Vagina (tissue), 2 donors: Measurements from ENCODE around the gene UST. TPM values are rescaled to one million over a fixed set of nuclear protein-coding genes. Genes with fewer than 3 reads are reported as not detected.

Experiments used
- DNase-seq, 2 donors: peaks; one replicate each; pipeline ENCODE4 v3.0.0-alpha.2; 2017; ENCODE audit errors: extremely low spot score in 2 of 2
- H3K27ac ChIP-seq: fragments of 200-600 bp; sonication (generic); one replicate; pipeline ENCODE4 v1.5.1; 2019
- H3K27me3 ChIP-seq: fragments of 200-600 bp; sonication (generic); one replicate; pipeline ENCODE4 v1.5.1; 2019
- H3K36me3 ChIP-seq, 2 donors: fragments of 200-600 bp; sonication (generic); one replicate each; pipeline ENCODE4 v1.5.1; 2017 to 2019
- H3K4me1 ChIP-seq: fragments of 200-600 bp; sonication (generic); one replicate; pipeline ENCODE4 v1.5.1; 2019
- H3K4me3 ChIP-seq, 2 donors: fragments of 200-600 bp; sonication (generic); 1 replicate in 1 of 2; 2 replicates in 1 of 2; pipeline ENCODE4 v1.5.1; 2016 to 2019
- H3K9me3 ChIP-seq: fragments of 200-600 bp; sonication (generic); one replicate; pipeline ENCODE4 v1.5.1; 2019
- POLR2A ChIP-seq, 2 donors: fragments of 450-650 bp; IDR thresholded peaks; one replicate each; pipeline ENCODE4 v1.6.1; 2017; ENCODE audit warnings: antibody characterized with exemption in 2 of 2, mild to moderate bottlenecking in 2 of 2, moderate library complexity in 2 of 2
- POLR2AphosphoS5 ChIP-seq, 2 donors: sonication (generic); formaldehyde crosslinking; IDR thresholded peaks; one replicate each; pipeline ENCODE4 v1.9.0; 2017; ENCODE audit warnings: antibody characterized with exemption in 2 of 2, mild to moderate bottlenecking in 2 of 2, low read depth in 1 of 2; ENCODE audit not compliant: insufficient read depth in 1 of 2
- intact Hi-C: fragments of 100-400 bp; cut with DNase I; formaldehyde crosslinking; loops from one replicate; pipeline ENCODE4 v1.15.1; 2023
- total RNA-seq: library from RNA; depleted of rRNA; stranded (reverse); fragments of >200 nt; gene quantifications from one replicate; pipeline ENCODE4 v1.2.3, GENCODE V29; 2016
- TF ChIP-seq, protein P1 (sequence below), 3 experiments: fragments of 450-650 bp in 2 of 3; fragments of 200-600 bp in 1 of 3; sonication (generic) in 1 of 3; IDR thresholded peaks; one replicate each; pipeline ENCODE4 v1.5.1; 2017 to 2019; ENCODE audit warnings: antibody characterized with exemption in 3 of 3, mild to moderate bottlenecking in 2 of 3, moderate library complexity in 2 of 3

UST gene
- total RNA-seq, 1 donor from 2014 or later: 14.2 TPM

DNA sequence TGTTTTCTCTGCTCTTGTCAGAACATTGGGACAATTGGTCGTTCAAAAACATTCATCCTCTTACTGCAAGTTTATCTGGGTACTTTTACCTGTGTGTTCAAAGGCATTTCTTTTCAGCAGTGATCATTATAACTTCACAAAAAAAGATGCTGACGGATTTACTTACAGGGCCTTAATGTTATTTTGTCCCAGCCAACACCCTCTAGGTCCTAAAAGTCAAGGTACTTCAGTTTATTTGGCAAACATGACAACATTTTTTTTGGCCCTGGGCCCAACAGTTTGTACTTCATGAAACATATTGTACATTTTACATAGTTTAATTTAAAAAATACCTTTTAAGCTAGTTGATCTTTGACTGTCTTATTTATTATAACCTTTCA, 329.5 kb downstream of the UST start:
- DNase-seq: no peak
- H3K27me3 ChIP-seq: no peaks in the 10 kb centered on the region
- no peak for TF ChIP-seq POLR2AphosphoS5 (IDR thresholded peaks at IDR 0.05; ENCODE audit: insufficient read depth in 1 of 2, low read depth in 1 of 2)
- TF ChIP-seq, protein P1, sequence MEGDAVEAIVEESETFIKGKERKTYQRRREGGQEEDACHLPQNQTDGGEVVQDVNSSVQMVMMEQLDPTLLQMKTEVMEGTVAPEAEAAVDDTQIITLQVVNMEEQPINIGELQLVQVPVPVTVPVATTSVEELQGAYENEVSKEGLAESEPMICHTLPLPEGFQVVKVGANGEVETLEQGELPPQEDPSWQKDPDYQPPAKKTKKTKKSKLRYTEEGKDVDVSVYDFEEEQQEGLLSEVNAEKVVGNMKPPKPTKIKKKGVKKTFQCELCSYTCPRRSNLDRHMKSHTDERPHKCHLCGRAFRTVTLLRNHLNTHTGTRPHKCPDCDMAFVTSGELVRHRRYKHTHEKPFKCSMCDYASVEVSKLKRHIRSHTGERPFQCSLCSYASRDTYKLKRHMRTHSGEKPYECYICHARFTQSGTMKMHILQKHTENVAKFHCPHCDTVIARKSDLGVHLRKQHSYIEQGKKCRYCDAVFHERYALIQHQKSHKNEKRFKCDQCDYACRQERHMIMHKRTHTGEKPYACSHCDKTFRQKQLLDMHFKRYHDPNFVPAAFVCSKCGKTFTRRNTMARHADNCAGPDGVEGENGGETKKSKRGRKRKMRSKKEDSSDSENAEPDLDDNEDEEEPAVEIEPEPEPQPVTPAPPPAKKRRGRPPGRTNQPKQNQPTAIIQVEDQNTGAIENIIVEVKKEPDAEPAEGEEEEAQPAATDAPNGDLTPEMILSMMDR (IDR thresholded peaks at IDR 0.05): no peak
- TF ChIP-seq POLR2A (IDR thresholded peaks at IDR 0.05): no peak
- H3K4me1 ChIP-seq: peaks cover 31% of the 10 kb centered on the region
- peak overlapping the region; percentile 0 for H3K27ac ChIP-seq
- intact Hi-C loops: no loop called here
- no peak overlapping the region for H3K4me3 ChIP-seq
- no peaks in the 10 kb centered on the region for H3K36me3 ChIP-seq
- no peaks in the 10 kb centered on the region for H3K9me3 ChIP-seq

DNA sequence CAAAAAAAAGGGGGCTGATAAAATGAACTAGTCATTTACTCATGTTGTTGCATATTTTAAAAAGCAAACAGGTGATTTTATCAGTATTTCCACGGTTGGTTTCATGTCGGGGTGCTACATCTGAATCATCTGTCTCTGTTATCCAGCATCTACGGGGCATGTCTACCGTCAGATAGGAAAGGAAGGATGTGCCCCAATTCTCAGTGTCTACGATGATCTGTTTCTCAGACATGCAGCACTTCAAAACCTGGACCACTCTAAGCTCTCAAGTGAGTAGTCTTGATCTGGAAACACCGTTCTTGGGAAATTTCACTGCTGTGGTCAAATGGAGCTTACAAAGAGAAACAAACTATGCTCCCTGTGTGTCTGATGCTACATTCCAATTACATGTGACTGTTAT, 330.4 kb downstream of the UST start:
- Histone ChIP-seq H3K27ac (peak overlapping the region; percentile 68), H3K36me3 (no peaks in the 10 kb centered on the region), H3K4me1 (peaks cover 34% of the 10 kb centered on the region), H3K9me3 (no peaks in the 10 kb centered on the region), H3K27me3 (no peaks in the 10 kb centered on the region), H3K4me3 (no peak overlapping the region)
- TF ChIP-seq, protein P1 (IDR thresholded peaks at IDR 0.05): no peak
- TF ChIP-seq POLR2AphosphoS5 (IDR thresholded peaks at IDR 0.05; ENCODE audit: insufficient read depth in 1 of 2, low read depth in 1 of 2) (no peak), POLR2A (IDR thresholded peaks at IDR 0.05) (no peak)
- intact Hi-C loops: no loop called here
- DNase-seq: no peak

DNA sequence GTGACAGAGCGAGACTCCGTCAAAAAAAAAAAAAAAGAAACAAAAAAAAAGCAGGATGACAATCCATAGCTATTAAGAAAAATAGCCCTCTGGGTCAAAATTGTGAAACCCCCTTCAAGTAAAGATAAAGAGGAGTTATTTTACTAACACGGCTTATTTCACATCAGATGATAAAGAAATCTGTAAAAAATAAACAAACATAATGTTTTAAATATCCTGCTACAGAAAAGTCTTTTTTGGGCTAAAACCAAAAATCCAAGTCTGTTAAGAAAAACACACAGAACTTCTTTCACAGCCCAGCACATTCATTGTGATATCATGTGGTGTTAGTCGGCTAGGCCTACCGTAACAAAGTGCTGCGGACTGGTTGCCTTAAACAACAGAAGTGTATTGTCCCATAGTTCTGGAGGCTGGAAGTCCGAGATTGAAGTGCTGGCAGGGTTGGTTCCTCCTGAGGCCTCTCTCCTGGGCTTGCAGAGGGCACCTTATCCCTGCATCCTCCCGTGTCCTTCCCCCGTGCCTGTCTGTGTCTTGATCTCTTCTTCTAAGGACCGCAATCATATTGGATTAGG, 331.5 kb downstream of the UST start:
- intact Hi-C loops: no loop called here
- no peak for DNase-seq
- no peaks in the 10 kb centered on the region for H3K36me3 ChIP-seq
- no peaks in the 10 kb centered on the region for H3K27me3 ChIP-seq
- TF ChIP-seq POLR2AphosphoS5 (IDR thresholded peaks at IDR 0.05; ENCODE audit: insufficient read depth in 1 of 2, low read depth in 1 of 2) (no peak), POLR2A (IDR thresholded peaks at IDR 0.05) (no peak)
- TF ChIP-seq, protein P1 (IDR thresholded peaks at IDR 0.05): no peak
- H3K9me3 ChIP-seq: no peaks in the 10 kb centered on the region
- peaks cover 34% of the 10 kb centered on the region for H3K4me1 ChIP-seq
- peak overlapping the region; percentile 68 for H3K27ac ChIP-seq
- H3K4me3 ChIP-seq: no peak overlapping the region

DNA sequence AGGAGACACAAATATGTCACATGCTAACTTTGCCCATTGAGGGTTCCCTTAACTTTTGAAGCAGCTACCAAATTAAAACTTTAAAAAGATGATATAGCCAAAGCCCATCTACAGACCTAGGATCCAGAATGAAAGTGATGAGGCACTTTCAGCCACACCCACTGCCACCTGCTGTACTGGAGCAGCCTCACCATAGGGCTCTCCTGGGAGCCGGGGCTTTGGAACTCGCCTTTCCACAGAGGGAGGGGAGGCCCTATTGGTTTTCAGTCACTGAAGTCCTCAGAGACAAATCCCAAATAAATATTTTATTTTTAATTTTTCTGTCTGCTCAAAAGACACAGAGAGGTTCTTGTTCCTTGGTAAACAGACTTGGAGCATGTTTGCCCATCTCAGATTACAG, 332.6 kb downstream of the UST start:
- Histone ChIP-seq H3K4me3 (no peak overlapping the region), H3K27ac (peak overlapping the region; percentile 68), H3K36me3 (no peaks in the 10 kb centered on the region), H3K27me3 (no peaks in the 10 kb centered on the region), H3K4me1 (peaks cover 34% of the 10 kb centered on the region), H3K9me3 (no peaks in the 10 kb centered on the region)
- DNase-seq: no peak
- TF ChIP-seq POLR2AphosphoS5 (IDR thresholded peaks at IDR 0.05; ENCODE audit: insufficient read depth in 1 of 2, low read depth in 1 of 2): no peak
- TF ChIP-seq POLR2A (IDR thresholded peaks at IDR 0.05): no peak
- TF ChIP-seq, protein P1 (IDR thresholded peaks at IDR 0.05): no peak
- intact Hi-C loops: no loop called here

DNA sequence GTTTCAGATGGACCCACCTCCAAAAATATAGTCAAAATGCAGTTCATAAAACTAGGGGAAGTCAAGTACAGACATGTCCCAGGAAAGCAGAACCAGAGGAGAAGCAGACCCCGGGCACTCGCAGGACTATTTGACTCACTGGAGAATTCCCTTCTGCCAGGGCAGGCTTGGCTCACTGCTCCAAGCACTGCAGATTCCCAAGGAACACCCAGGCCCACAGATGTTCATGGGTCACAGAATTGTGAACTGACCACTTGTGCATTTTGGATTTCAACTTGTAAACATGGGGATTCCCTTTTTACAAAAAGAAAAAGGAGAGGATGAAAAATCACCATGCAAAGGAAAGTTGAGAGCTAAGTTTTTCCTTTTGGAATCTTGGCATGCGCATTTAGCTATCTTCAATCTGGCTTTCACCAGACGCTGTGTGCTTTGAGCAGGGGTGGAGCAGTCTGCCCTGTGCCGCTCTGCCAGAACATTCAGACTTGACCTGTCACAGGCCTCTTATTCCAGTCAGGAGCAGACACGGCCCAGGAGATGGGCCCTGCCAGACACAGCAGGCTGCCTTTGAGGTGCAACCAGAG, 333.2 kb downstream of the UST start:
- TF ChIP-seq, protein P1 (IDR thresholded peaks at IDR 0.05): no peak
- TF ChIP-seq POLR2AphosphoS5 (IDR thresholded peaks at IDR 0.05; ENCODE audit: insufficient read depth in 1 of 2, low read depth in 1 of 2) (peak; percentile 50 to 75), POLR2A (IDR thresholded peaks at IDR 0.05) (no peak)
- Histone ChIP-seq H3K27me3 (no peaks in the 10 kb centered on the region), H3K4me3 (no peak overlapping the region), H3K36me3 (no peaks in the 10 kb centered on the region), H3K27ac (peak overlapping the region; percentile 68), H3K9me3 (no peaks in the 10 kb centered on the region), H3K4me1 (peaks cover 34% of the 10 kb centered on the region)
- intact Hi-C loops: loop anchor here (5.0 kb wide), 2 partner anchors 352 to 437 kb away; no protein-coding TSS in a partner anchor
- DNase-seq: no peak
